H7 (cell line): Measurements from ENCODE around the gene YPEL2. TPM values are rescaled to one million over a fixed set of nuclear protein-coding genes. Genes with fewer than 3 reads are reported as not detected.
"Not testable (repeated sequence)": the region's sequence is repeated elsewhere in the genome, so short reads cannot be mapped to it uniquely, and the experiment has no call there.

Source experiments
- DNase-seq: peaks from one replicate; pipeline ENCODE4 v3.0.0; 2012
- H3K27me3 ChIP-seq: 2 replicates; pipeline ENCODE4 v1.6.0; 2011; ENCODE audit warnings: mild to moderate bottlenecking, low read length; ENCODE audit not compliant: control insufficient read depth, insufficient read depth
- H3K36me3 ChIP-seq: replicated peaks from 2 replicates; pipeline ENCODE4 v1.5.1; 2011; ENCODE audit warnings: low read length; ENCODE audit not compliant: control insufficient read depth, insufficient read depth
- H3K4me3 ChIP-seq: 2 replicates; pipeline ENCODE4 v1.5.1; 2011; ENCODE audit warnings: low read depth, mild to moderate bottlenecking, control low read depth, low read length, moderate library complexity; ENCODE audit not compliant: insufficient read depth
- total RNA-seq: library from RNA; depleted of rRNA; stranded (reverse); fragments of >200 nt; shearing (Covaris generic); gene quantifications from 2 replicates; pipeline ENCODE4 v1.2.3, GENCODE V29; 2014

YPEL2 gene
- total RNA-seq, 1 experiment from 2014 or later: 2.4 TPM

- DNase-seq: no peak
- Histone ChIP-seq H3K27me3 (no peaks in the 10 kb centered on the region), H3K4me3 (no peak overlapping the region), H3K36me3 (no peaks in the 10 kb centered on the region)
Observed at GRCh38 chr17:59410049-59410437, 78.6 kb downstream of the YPEL2 start.

GRCh38 chr17:59412431-59412830, 81.0 kb downstream of the YPEL2 start:
- DNase-seq, H3K27me3 ChIP-seq, H3K4me3 ChIP-seq, H3K36me3 ChIP-seq: not testable (repeated sequence)

- no peaks in the 10 kb centered on the region for H3K27me3 ChIP-seq
- H3K36me3 ChIP-seq: no peaks in the 10 kb centered on the region
- DNase-seq: no peak
- no peak overlapping the region for H3K4me3 ChIP-seq
Observed at GRCh38 chr17:59413014-59413766, 81.7 kb downstream of the YPEL2 start.

GRCh38 chr17:59415397-59415796, 83.9 kb downstream of the YPEL2 start:
- no peak overlapping the region for H3K4me3 ChIP-seq

GRCh38 chr17:59416184-59416583, 84.7 kb downstream of the YPEL2 start:
- H3K36me3 ChIP-seq: no peaks in the 10 kb centered on the region
- no peak overlapping the region for H3K4me3 ChIP-seq
- DNase-seq: no peak
- H3K27me3 ChIP-seq: no peaks in the 10 kb centered on the region

More at GRCh38 chr17:59415397-59415796, 83.9 kb downstream of the YPEL2 start:
- no peaks in the 10 kb centered on the region for H3K27me3 ChIP-seq
- no peaks in the 10 kb centered on the region for H3K36me3 ChIP-seq
- DNase-seq: no peak

GRCh38 chr17:59417452-59417851, 86.0 kb downstream of the YPEL2 start:
- H3K36me3 ChIP-seq: no peaks in the 10 kb centered on the region

GRCh38 chr17:59418732-59419166, 87.3 kb downstream of the YPEL2 start:
- H3K36me3 ChIP-seq: no peaks in the 10 kb centered on the region
- no peak overlapping the region for H3K4me3 ChIP-seq
- no peaks in the 10 kb centered on the region for H3K27me3 ChIP-seq
- DNase-seq: no peak

More at GRCh38 chr17:59417452-59417851, 86.0 kb downstream of the YPEL2 start:
- Histone ChIP-seq H3K27me3 (no peaks in the 10 kb centered on the region), H3K4me3 (no peak overlapping the region)
- DNase-seq: no peak

GRCh38 chr17:59420901-59421300, 89.4 kb downstream of the YPEL2 start:
- H3K27me3 ChIP-seq: no peaks in the 10 kb centered on the region
- DNase-seq: no peak
- no peak overlapping the region for H3K4me3 ChIP-seq
- no peaks in the 10 kb centered on the region for H3K36me3 ChIP-seq

- Histone ChIP-seq H3K4me3 (no peak overlapping the region), H3K36me3 (no peaks in the 10 kb centered on the region), H3K27me3 (no peaks in the 10 kb centered on the region)
- no peak for DNase-seq
Observed at GRCh38 chr17:59421722-59422121, 90.3 kb downstream of the YPEL2 start.

- Histone ChIP-seq H3K27me3 (no peaks in the 10 kb centered on the region), H3K4me3 (no peak overlapping the region), H3K36me3 (no peaks in the 10 kb centered on the region)
- DNase-seq: no peak
Observed at GRCh38 chr17:59423137-59423724, 91.8 kb downstream of the YPEL2 start.

- H3K27me3 ChIP-seq: no peaks in the 10 kb centered on the region
- DNase-seq: no peak
- no peak overlapping the region for H3K4me3 ChIP-seq
- H3K36me3 ChIP-seq: no peaks in the 10 kb centered on the region
Observed at GRCh38 chr17:59423903-59424302, 92.4 kb downstream of the YPEL2 start.

GRCh38 chr17:59424331-59424730, 92.9 kb downstream of the YPEL2 start:
- DNase-seq: no peak
- Histone ChIP-seq H3K4me3 (no peak overlapping the region), H3K27me3 (no peaks in the 10 kb centered on the region), H3K36me3 (no peaks in the 10 kb centered on the region)

- H3K36me3 ChIP-seq: no peaks in the 10 kb centered on the region
- no peak overlapping the region for H3K4me3 ChIP-seq
- no peak for DNase-seq
- no peaks in the 10 kb centered on the region for H3K27me3 ChIP-seq
Observed at GRCh38 chr17:59425085-59425931, 93.9 kb downstream of the YPEL2 start.

- no peaks in the 10 kb centered on the region for H3K27me3 ChIP-seq
- no peak overlapping the region for H3K4me3 ChIP-seq
- no peaks in the 10 kb centered on the region for H3K36me3 ChIP-seq
- DNase-seq: no peak
Observed at GRCh38 chr17:59426031-59426430, 94.6 kb downstream of the YPEL2 start.
